HG02610 (cell line): ENCODE measurements around the gene FAM117B.

Experiments used
- ATAC-seq: cut with Tn5 transposase; IDR thresholded peaks from one replicate; pipeline ENCODE4 v1.9.1; 2021; ENCODE audit warnings: mild to moderate bottlenecking, moderate library complexity; ENCODE audit not compliant: unreplicated experiment

The FAM117B gene

DNA sequence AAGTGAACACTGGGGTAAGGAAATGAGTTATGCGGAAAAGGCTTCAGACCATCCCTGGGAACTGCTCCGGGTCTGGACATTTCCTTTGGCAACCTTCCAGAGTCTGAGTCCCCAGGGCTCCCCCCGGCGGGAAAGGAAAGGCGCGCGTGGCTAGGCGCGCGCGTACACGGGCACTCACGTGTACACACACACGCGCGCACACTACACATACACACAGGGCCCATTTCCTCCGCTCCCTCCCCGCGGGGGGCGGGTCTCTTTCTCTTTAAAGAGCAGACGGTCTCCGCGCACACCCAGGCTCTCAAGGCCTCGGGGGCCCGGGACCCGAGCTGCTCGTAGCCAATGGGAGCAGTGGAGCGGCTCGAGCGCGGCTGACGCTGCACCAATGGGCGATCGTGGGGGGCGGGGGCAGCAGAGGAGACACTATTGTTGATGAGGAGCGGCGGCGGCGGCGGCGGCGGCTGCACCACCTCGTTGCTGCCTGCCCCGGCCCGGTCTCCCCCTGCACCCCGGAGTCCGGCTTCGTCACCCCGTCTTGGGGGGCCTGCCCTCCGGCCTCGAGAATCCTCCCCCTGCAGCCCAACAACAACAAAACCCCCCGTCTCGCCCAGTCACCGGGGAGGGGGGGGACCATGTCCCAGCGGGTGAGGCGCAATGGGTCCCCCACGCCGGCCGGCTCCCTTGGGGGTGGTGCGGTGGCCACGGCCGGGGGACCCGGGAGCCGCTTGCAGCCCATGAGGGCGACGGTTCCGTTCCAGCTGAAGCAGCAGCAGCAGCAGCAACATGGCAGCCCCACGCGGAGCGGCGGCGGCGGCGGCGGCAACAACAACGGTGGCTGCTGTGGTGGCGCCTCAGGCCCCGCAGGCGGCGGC is at the start of gene FAM117B:
FAM117B (plus strand) TSS at position 414 of the 872 bp plus-strand sequence; CDS start at position 633, 219 bp downstream.
- ATAC-seq = peak; percentile 94

- ATAC-seq = peak; percentile 82
Measured at GRCh38 chr2:202588647-202589581, 45.9 kb upstream of the FAM117B start.

GRCh38 chr2:202589582-202589949 is 45.2 kb upstream of the FAM117B start:
- ATAC-seq = no peak

- no peak for ATAC-seq
Measured at GRCh38 chr2:202592566-202592965, 42.2 kb upstream of the FAM117B start.

GRCh38 chr2:202599105-202599504 is 35.7 kb upstream of the FAM117B start:
- no peak for ATAC-seq

DNA sequence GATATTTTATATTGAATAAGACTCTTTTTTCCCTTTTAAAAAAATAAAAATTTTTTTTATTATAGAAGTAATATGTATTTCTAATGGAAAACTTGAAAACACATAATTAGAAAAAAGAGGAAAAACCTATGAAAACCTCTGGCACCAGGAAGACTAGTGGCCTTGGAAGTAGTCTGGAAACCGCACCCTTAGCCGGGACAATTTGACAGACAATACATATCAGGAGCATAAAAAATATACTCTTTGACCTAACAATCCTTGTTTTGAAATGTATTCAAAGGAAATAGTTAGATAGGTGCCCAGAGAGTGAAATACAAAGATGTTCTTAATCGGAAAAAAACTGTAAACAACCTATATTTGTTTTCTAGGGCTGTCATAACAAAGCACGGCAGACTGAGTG is 34.9 kb upstream of the FAM117B start:
- ATAC-seq = no peak

DNA sequence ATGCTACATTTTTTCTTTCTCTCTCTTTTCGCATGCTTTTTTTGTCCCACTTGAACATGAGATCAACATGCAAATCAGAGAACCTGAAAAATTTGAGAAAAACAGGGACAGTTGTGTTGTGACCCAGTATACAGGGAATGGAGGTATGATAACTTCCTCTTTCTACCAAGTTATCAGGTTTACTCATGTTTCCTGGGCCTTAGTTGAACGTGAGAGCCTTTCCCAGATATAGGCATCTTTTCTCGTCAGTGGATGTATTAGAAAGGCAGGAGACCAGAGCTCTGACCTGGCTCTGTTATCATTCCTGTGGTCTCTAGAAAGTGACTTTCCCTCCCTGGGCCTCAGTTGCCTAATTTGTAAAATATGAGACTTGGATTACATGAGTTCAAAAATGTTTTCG is 30.1 kb upstream of the FAM117B start:
- ATAC-seq = no peak

DNA sequence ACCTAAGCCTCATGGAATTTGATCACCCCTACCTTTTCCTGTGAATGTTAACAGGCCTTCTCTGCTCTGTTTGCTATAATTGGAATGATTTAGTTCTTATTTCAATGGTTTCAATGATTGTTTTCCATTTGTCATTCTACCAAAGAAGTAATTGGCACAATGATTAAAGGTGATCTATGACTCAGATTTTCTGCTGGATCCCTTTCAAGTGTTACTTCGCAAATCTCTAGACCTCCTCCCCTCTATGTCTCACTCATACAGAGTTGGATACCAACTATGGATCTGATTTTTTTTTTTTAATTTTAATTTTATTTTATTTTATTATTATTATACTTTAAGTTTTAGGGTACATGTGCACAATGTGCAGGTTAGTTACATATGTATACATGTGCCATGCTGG is 29.6 kb upstream of the FAM117B start:
- no peak for ATAC-seq

GRCh38 chr2:202608142-202608852 is 26.5 kb upstream of the FAM117B start:
- no peak for ATAC-seq

GRCh38 chr2:202609381-202610145 is 25.2 kb upstream of the FAM117B start:
- ATAC-seq = peak; percentile 98

DNA sequence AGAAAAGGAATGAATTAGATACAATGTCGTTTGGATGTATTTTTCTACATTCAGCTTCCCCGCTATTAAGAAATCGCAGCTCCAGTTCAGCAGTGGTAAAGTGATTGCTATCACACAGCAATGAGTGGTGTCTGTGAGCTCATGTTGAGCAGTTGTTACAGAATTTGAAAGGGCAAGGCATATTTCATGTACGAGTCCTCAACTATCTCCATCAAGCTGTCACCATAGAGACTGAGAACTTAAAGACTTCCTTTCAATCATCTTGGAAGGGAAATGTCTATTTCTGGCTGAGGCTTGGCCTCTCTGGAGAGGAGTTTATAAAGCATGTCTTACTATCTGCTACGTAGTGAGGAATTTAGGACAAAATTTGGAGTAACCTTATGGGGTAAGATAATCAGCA is 24.4 kb upstream of the FAM117B start:
- ATAC-seq = no peak

DNA sequence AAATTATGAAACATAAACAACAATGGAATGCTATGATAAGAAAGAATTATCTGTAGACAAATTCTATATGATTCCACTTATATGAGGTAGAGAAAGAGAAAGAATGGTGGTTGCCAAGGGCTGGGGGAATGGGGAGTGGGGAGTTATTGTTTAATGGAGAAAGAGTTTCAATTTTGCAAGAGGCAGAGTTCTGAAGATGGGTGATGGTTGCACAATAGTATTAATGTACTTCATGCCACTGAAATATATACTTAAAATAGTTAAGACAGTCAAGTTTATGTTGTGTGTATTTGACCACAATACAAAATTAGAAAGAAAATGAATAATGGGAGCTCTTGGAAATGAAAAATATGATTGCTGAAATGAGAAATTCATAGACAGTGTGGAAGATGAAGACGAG is 22.6 kb upstream of the FAM117B start:
- ATAC-seq = no peak

DNA sequence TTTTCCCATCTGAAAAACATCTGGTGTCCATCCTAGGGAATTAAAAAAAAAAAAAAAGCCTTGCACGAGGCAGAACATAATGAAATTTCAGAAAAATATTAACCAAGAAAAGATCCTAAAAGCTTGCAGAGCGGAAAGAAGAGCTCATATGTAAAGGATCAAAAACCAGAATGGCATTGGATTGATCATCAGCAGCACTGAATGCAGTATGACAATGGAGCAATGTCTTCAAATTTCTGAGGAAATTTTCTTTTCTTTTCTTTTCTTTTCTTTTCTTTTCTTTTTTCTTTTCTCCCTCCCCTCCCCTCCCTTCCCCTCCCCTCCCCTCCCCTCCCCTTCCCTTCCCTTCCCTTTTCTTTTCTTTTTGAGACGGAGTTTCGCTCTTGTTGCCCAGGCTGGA is 21.3 kb upstream of the FAM117B start:
- no peak for ATAC-seq

DNA sequence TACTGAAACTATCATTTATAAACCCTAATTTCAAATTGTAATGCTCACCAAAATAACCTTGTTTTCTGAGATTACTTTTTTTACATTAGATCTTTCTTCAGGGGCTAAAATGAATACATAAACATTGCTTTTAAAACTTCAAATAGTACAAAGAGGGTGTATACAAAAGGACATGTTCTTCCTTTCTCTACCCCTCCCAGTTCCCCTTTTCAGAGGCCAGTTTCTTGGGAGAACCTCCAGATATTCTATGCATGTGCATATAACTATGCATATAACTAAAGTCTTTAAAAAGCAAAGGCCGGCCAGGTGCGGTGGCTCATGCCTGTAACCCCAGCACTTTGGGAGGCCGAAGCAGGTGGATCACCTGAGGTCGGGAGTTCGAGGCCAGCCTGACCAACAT is 10.6 kb upstream of the FAM117B start:
- no peak for ATAC-seq

- no peak for ATAC-seq
Measured at GRCh38 chr2:202627042-202627441, 7.7 kb upstream of the FAM117B start.

- no peak for ATAC-seq
Measured at GRCh38 chr2:202628646-202629198, 6.0 kb upstream of the FAM117B start.

- no peak for ATAC-seq
Measured at GRCh38 chr2:202632682-202633290, 2.0 kb upstream of the FAM117B start.

- ATAC-seq = no peak
Measured at GRCh38 chr2:202633470-202633869, 1.3 kb upstream of the FAM117B start.

- ATAC-seq = peak; percentile 61
Measured at GRCh38 chr2:202635428-202636212, 851 bp downstream of the FAM117B start.
